Activated T-cell treated with anti-CD3 and anti-CD28 coated beads, Interleukin-2, amount 50 U/mL, for 72 hours (primary cell): ENCODE measurements around the gene GINS1. TPM values are rescaled to one million over a fixed set of nuclear protein-coding genes. Genes with fewer than 3 reads are reported as not detected.

ENCODE experiments used
- total RNA-seq, 2 donors: library from RNA; stranded (reverse); gene quantifications; one replicate each; pipeline ENCODE4 v1.2.3, GENCODE V29; 2022

The GINS1 gene
- total RNA-seq, 2 donors from 2014 or later = 22.4 to 24.3 TPM

Other genes starting within 250 kb of the GINS1 start
- gene ENTPD6, start 212.0 kb upstream of the GINS1 start, total RNA-seq = 10 to 100 TPM; 55.3 to 58.7 TPM
- 10 to 100 TPM; 43.7 to 48.3 TPM for gene PYGB, start 159.6 kb upstream of the GINS1 start, total RNA-seq
- 10 to 100 TPM; 25.5 to 26.5 TPM for gene ABHD12, start 16.8 kb upstream of the GINS1 start, total RNA-seq
- gene NINL, start 177.9 kb downstream of the GINS1 start, total RNA-seq = 1 to 10 TPM; 4.8 to 5.2 TPM
- gene NANP, start 216.3 kb downstream of the GINS1 start, total RNA-seq = 1 to 10 TPM; 3.8 to 4.3 TPM